Measurements from ENCODE around the gene ZMAT5. TPM values are rescaled to one million over a fixed set of nuclear protein-coding genes. Genes with fewer than 3 reads are reported as not detected.

Gene ZMAT5
- total and polyA plus RNA-seq, 8 donors = 8.3 to 20.7 (median 11.3) TPM

- no peaks in the 10 kb centered on the region for H3K9me3 ChIP-seq
- 58 to 59% methylated on average over 5 of the region's 5 CpGs for WGBS, 2 donors
- H3K36me3 ChIP-seq = no peaks in the 10 kb centered on the region
- peaks cover 0 to 3% (median under 1%) of the 10 kb centered on the region in 4 donors for H3K27me3 ChIP-seq
- DNase-seq = no peak
- FAIRE-seq = no peak
- H3K4me3 ChIP-seq = no peak overlapping the region
- intact Hi-C loops (cut with DNase I) = no loop called here
- TF ChIP-seq, protein P1, sequence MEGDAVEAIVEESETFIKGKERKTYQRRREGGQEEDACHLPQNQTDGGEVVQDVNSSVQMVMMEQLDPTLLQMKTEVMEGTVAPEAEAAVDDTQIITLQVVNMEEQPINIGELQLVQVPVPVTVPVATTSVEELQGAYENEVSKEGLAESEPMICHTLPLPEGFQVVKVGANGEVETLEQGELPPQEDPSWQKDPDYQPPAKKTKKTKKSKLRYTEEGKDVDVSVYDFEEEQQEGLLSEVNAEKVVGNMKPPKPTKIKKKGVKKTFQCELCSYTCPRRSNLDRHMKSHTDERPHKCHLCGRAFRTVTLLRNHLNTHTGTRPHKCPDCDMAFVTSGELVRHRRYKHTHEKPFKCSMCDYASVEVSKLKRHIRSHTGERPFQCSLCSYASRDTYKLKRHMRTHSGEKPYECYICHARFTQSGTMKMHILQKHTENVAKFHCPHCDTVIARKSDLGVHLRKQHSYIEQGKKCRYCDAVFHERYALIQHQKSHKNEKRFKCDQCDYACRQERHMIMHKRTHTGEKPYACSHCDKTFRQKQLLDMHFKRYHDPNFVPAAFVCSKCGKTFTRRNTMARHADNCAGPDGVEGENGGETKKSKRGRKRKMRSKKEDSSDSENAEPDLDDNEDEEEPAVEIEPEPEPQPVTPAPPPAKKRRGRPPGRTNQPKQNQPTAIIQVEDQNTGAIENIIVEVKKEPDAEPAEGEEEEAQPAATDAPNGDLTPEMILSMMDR (IDR thresholded peaks at IDR 0.05) = no peak
- H3K27ac ChIP-seq = no peak overlapping the region
- H3K4me1 ChIP-seq = peaks cover 0 to 13% (median 0%) of the 10 kb centered on the region in 3 donors
- no peak for ATAC-seq
These were observed 51.1 kb downstream of the ZMAT5 start for GRCh38 chr22:29715705-29716104.

DNA sequence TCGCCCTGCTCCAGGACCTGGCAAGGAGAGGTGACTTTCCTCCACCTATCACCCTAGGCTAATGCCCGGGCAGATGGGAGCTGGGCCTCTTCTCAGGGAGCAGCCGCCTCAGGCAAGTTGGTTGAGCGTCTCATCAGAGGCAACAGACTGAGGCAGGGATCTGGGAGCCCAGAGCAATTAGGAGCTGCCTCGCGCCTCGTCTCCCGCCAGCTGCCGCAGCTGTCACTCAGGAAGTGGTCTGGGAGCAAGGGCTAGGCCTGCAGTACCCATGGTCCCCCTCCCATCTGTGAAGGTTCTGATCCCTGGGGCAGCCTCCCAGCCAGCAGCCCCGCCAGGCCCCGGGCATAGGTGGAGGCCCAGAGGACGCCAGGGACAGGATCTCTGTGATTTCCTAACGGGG lies 51.6 kb downstream of the ZMAT5 start:
- FAIRE-seq (no peak), ATAC-seq (no peak), DNase-seq (no peak)
- H3K27me3 ChIP-seq = peaks cover 0 to under 1% (median 0%) of the 10 kb centered on the region in 4 donors
- H3K4me1 ChIP-seq = peaks cover 0 to 12% (median 0%) of the 10 kb centered on the region in 3 donors
- no peak overlapping the region for H3K27ac ChIP-seq
- TF ChIP-seq, protein P1 (IDR thresholded peaks at IDR 0.05) = no peak
- WGBS, 2 donors = 77 to 86% methylated on average over 13 of the region's 13 CpGs
- no peaks in the 10 kb centered on the region for H3K36me3 ChIP-seq
- intact Hi-C loops (cut with DNase I) = no loop called here
- no peak overlapping the region for H3K4me3 ChIP-seq
- H3K9me3 ChIP-seq = no peaks in the 10 kb centered on the region

DNA sequence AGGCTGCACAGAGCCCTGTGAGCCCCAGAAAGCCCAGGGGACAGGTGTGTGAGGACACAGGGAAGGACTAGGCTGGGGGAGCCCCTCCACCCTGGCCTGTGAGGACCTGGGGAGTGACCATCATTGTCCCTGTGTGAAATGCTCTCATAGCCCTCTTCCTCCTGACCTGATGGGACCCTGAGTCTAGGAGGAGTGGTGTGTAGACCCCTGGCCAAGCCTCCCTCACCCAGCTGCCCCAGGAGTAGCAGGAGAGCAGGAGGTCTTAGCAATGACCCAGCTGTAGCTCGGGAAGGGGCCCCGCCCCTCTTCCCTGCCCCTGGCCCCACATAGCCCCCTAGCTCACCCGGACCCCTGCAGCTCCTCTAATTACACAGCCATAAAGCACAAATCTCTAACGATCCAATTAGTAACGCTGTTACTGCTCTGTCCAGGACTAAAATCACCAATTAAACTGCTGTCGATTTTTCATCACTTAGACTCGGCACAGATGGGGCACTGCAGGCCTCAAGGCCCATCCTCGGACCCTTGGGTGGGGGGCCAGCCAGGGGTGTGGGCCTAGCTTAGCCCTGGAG lies 53.6 kb downstream of the ZMAT5 start:
- 61 to 65% methylated on average over 8 of the region's 8 CpGs for WGBS, 2 donors
- no peak for FAIRE-seq
- H3K36me3 ChIP-seq = no peaks in the 10 kb centered on the region
- H3K27ac ChIP-seq = no peak overlapping the region
- ATAC-seq = no peak
- no peak for DNase-seq
- H3K4me1 ChIP-seq = peaks cover 0 to 12% (median 0%) of the 10 kb centered on the region in 3 donors
- intact Hi-C loops (cut with DNase I) = no loop called here
- TF ChIP-seq, protein P1 (IDR thresholded peaks at IDR 0.05) = no peak
- no peaks in the 10 kb centered on the region for H3K27me3 ChIP-seq
- no peak overlapping the region for H3K4me3 ChIP-seq
- H3K9me3 ChIP-seq = no peaks in the 10 kb centered on the region

DNA sequence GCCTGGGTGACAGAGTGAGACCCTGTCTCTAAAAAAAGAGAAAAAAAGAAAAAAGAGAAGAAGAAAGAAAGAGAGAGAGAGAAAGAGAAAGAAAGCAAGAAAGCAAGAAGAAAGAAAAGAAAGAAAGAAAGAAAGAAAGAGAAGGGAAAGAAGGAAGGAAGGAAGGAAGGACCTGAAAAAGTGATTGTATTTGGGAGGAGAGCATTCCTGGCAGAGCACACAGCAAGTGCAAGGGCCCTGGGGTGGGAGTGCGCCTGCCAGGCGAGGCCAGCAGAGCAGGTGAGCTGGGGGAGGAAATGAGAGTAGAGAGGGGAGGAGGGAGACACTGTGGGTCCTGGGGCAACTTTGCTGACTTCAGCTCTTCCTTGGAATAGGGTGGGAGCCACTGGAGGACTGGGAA lies 54.7 kb downstream of the ZMAT5 start:
- H3K9me3 ChIP-seq = no peaks in the 10 kb centered on the region
- DNase-seq (no peak), FAIRE-seq (no peak), ATAC-seq (no peak)
- H3K27me3 ChIP-seq = no peaks in the 10 kb centered on the region
- H3K36me3 ChIP-seq = no peaks in the 10 kb centered on the region
- TF ChIP-seq, protein P1 (IDR thresholded peaks at IDR 0.05) = no peak
- WGBS, 2 donors = 90 to 92% methylated on average over 2 of the region's 2 CpGs
- no peak overlapping the region for H3K4me3 ChIP-seq
- intact Hi-C loops (cut with DNase I) = no loop called here
- peaks cover 0 to 12% (median 0%) of the 10 kb centered on the region in 3 donors for H3K4me1 ChIP-seq
- H3K27ac ChIP-seq = no peak overlapping the region

- Histone ChIP-seq H3K9me3 (no peaks in the 10 kb centered on the region), H3K27ac (no peak overlapping the region), H3K36me3 (no peaks in the 10 kb centered on the region), H3K4me1 (peaks cover 0 to 12% (median 0%) of the 10 kb centered on the region in 3 donors), H3K4me3 (no peak overlapping the region), H3K27me3 (no peaks in the 10 kb centered on the region)
- 26 to 28% methylated on average over 18 of the region's 18 CpGs for WGBS, 2 donors
- ATAC-seq = peak; percentile 74 to 96 (median 88)
- peak in 5 of 6 donors; percentile 70 to 87 (median 77) for DNase-seq
- TF ChIP-seq, protein P1 (IDR thresholded peaks at IDR 0.05) = no peak
- intact Hi-C loops (cut with DNase I) = no loop called here
- FAIRE-seq = no peak
These were observed 55.7 kb downstream of the ZMAT5 start for GRCh38 chr22:29710922-29711593.
